ENCODE measurements around the gene EIF4E1B. TPM values are rescaled to one million over a fixed set of nuclear protein-coding genes. Genes with fewer than 3 reads are reported as not detected.

The EIF4E1B gene
- total RNA-seq, 3 donors from 2014 or later, result 1.6 TPM; not detected in 2

GRCh38 chr5:176679365-176680225 is 49.1 kb downstream of the EIF4E1B start:
- TF ChIP-seq POLR2AphosphoS5 (IDR thresholded peaks at IDR 0.05) (no peak), CTCF (IDR thresholded peaks at IDR 0.05) (no peak), POLR2A (IDR thresholded peaks at IDR 0.05) (no peak)
- H3K27me3 ChIP-seq, result peaks cover 0 to 30% of the 10 kb centered on the region in 2 donors
- no peak overlapping the region for H3K27ac ChIP-seq
- H3K9me3 ChIP-seq, result peaks cover 0 to 2% of the 10 kb centered on the region in 2 donors
- DNase-seq (ENCODE audit: low spot score in 2 of 2), result no peak
- no peaks in the 10 kb centered on the region for H3K4me1 ChIP-seq
- no peak overlapping the region for H3K4me3 ChIP-seq
- intact Hi-C loops (cut with DNase I; ENCODE audit: low total_unique reads), result loop anchor here (2.0 kb wide), 1 partner anchor 53 kb away; no protein-coding TSS in a partner anchor
- no peaks in the 10 kb centered on the region for H3K36me3 ChIP-seq

DNA sequence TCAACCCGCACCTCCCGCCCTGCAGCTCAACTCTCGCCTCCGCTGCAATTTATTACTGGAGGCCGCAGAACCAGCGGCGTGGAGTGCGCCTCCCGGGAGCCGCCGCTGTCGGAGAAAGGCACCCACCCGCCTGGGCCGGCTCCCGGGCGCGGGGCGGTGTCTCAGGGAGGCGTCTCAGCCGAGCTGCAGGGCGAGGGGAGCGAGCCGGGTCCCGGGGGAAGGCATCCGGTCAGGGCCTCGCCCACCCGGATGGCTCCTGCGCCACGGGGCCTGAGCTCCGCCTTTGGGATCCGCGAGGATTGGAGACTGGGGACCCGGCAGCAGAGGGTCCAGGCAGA is 49.7 kb downstream of the EIF4E1B start:
- H3K36me3 ChIP-seq, result no peaks in the 10 kb centered on the region
- intact Hi-C loops (cut with DNase I; ENCODE audit: low total_unique reads), result loop anchor here (2.0 kb wide), 1 partner anchor 53 kb away; no protein-coding TSS in a partner anchor
- DNase-seq (ENCODE audit: low spot score in 2 of 2), result no peak
- no peak overlapping the region for H3K27ac ChIP-seq
- no peaks in the 10 kb centered on the region for H3K4me1 ChIP-seq
- TF ChIP-seq POLR2A (IDR thresholded peaks at IDR 0.05) (no peak), POLR2AphosphoS5 (IDR thresholded peaks at IDR 0.05) (no peak), CTCF (IDR thresholded peaks at IDR 0.05) (no peak)
- peaks cover 5 to 6% of the 10 kb centered on the region in 2 donors for H3K9me3 ChIP-seq
- peaks cover 0 to 30% of the 10 kb centered on the region in 2 donors for H3K27me3 ChIP-seq
- no peak overlapping the region for H3K4me3 ChIP-seq

- Histone ChIP-seq H3K27ac (no peak overlapping the region), H3K4me1 (no peaks in the 10 kb centered on the region), H3K4me3 (no peak overlapping the region), H3K36me3 (no peaks in the 10 kb centered on the region), H3K9me3 (peaks cover 5 to 6% of the 10 kb centered on the region in 2 donors), H3K27me3 (peaks cover 0 to 30% of the 10 kb centered on the region in 2 donors)
- DNase-seq (ENCODE audit: low spot score in 2 of 2), result no peak
- intact Hi-C loops (cut with DNase I; ENCODE audit: low total_unique reads), result no loop called here
- TF ChIP-seq POLR2A (IDR thresholded peaks at IDR 0.05), result no peak
- no peak for TF ChIP-seq POLR2AphosphoS5 (IDR thresholded peaks at IDR 0.05)
- TF ChIP-seq CTCF (IDR thresholded peaks at IDR 0.05), result no peak
Measured at GRCh38 chr5:176682016-176682531, 51.6 kb downstream of the EIF4E1B start.

GRCh38 chr5:176685010-176685409 is 54.5 kb downstream of the EIF4E1B start:
- intact Hi-C loops (cut with DNase I; ENCODE audit: low total_unique reads), result no loop called here
- TF ChIP-seq CTCF (IDR thresholded peaks at IDR 0.05), result no peak
- no peak for TF ChIP-seq POLR2A (IDR thresholded peaks at IDR 0.05)
- TF ChIP-seq POLR2AphosphoS5 (IDR thresholded peaks at IDR 0.05), result no peak
- no peaks in the 10 kb centered on the region for H3K4me1 ChIP-seq
- no peak overlapping the region for H3K4me3 ChIP-seq
- no peaks in the 10 kb centered on the region for H3K36me3 ChIP-seq
- DNase-seq (ENCODE audit: low spot score in 2 of 2), result no peak
- H3K27ac ChIP-seq, result no peak overlapping the region
- peaks cover 0 to 24% of the 10 kb centered on the region in 2 donors for H3K27me3 ChIP-seq
- H3K9me3 ChIP-seq, result peaks cover 5 to 16% of the 10 kb centered on the region in 2 donors

- no peak overlapping the region for H3K4me3 ChIP-seq
- H3K27ac ChIP-seq, result no peak overlapping the region
- no peak for DNase-seq (ENCODE audit: low spot score in 2 of 2)
- H3K27me3 ChIP-seq, result peaks cover 0 to 18% of the 10 kb centered on the region in 2 donors
- H3K36me3 ChIP-seq, result no peaks in the 10 kb centered on the region
- H3K9me3 ChIP-seq, result peaks cover 5 to 16% of the 10 kb centered on the region in 2 donors
- intact Hi-C loops (cut with DNase I; ENCODE audit: low total_unique reads), result no loop called here
- TF ChIP-seq CTCF (IDR thresholded peaks at IDR 0.05), result no peak
- no peaks in the 10 kb centered on the region for H3K4me1 ChIP-seq
Measured at GRCh38 chr5:176687247-176687646, 56.8 kb downstream of the EIF4E1B start.

All from breast epithelium (tissue), 4 donors.